Measurements from ENCODE around the gene POLD1.

The POLD1 gene

DNA sequence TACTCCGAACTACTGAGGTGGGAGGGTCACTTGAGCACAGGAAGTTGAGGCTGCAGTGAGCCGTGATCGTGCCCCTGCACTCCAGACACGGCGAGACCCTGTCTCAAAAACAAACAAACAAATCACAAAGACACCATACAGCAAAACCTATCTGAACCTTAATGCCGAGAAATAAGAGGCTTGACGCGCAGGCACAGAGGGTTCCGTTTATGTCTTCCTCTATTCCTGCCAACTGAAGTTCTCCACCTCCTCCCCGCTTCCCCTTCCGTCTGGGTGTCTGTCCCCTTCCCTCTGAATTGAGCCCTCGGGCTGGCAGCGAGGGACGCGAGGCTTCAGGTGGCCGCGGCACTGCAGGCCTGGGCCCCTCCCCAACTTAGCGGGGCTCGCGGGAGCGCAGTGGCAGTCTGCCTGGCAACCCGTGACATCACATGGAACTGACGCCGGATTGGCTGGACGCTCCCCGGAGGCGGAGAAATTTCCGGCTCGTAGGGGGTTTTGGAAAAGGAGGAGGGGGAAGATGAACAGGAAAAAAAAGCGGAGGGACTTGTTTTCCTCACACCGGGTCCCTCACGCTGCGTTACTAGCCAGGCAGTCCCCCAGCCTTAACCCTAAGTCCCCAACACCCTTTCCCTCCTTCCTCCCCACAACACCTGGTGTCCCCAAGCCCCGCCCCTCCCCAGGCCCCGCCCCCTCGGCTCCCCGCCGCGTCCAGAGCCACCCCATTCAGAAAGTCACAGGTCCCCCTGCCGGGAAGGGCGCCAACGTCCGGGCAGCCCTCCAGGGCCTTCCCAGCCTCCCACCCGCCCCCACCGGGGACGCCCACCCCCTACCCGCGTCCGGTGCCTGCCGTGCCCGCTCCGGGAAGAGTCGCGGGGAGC, 47.4 kb downstream of the POLD1 start:
- peaks cover 16% of the 10 kb centered on the region; the same call in 1 of the 2 replicates for H3K36me3 ChIP-seq (ENCODE audit: insufficient read depth, low read length)
- peak overlapping the region; percentile 100 for H3K4me2 ChIP-seq (ENCODE audit: low read length)
- no peaks in the 10 kb centered on the region for H4K20me1 ChIP-seq (ENCODE audit: insufficient read depth, low read length)
- peaks cover 70% of the 10 kb centered on the region for H3K4me1 ChIP-seq (ENCODE audit: insufficient read depth, low read length, severe bottlenecking)
- no peaks in the 10 kb centered on the region for H3K79me2 ChIP-seq (ENCODE audit: insufficient read depth, low read length)
- peak overlapping the region; percentile 89 for H3K9ac ChIP-seq (ENCODE audit: low read length)
- H3F3A ChIP-seq (ENCODE audit: insufficient read depth, low read length), result no peaks in the 10 kb centered on the region; the same call in 1 of the 2 replicates
- H3K4me3 ChIP-seq (ENCODE audit: low read depth, low read length, poor library complexity, severe bottlenecking), result peak overlapping the region; percentile 73
- H3K27ac ChIP-seq (ENCODE audit: low read depth, low read length, poor library complexity, severe bottlenecking), result peak overlapping the region; percentile 88
- no peak overlapping the region for H2AFZ ChIP-seq (ENCODE audit: low read length)
- no peaks in the 10 kb centered on the region for H3K27me3 ChIP-seq (ENCODE audit: insufficient read depth, low read length)
- no peaks in the 10 kb centered on the region for H3K9me3 ChIP-seq (ENCODE audit: low read length)
- no peaks in the 10 kb centered on the region for H3K9me2 ChIP-seq (ENCODE audit: low read depth, low read length)
- TF ChIP-seq EZH2 (IDR thresholded peaks at IDR 0.05; ENCODE audit: borderline replicate concordance, low read length), result no peak
- TF ChIP-seq, protein P1, sequence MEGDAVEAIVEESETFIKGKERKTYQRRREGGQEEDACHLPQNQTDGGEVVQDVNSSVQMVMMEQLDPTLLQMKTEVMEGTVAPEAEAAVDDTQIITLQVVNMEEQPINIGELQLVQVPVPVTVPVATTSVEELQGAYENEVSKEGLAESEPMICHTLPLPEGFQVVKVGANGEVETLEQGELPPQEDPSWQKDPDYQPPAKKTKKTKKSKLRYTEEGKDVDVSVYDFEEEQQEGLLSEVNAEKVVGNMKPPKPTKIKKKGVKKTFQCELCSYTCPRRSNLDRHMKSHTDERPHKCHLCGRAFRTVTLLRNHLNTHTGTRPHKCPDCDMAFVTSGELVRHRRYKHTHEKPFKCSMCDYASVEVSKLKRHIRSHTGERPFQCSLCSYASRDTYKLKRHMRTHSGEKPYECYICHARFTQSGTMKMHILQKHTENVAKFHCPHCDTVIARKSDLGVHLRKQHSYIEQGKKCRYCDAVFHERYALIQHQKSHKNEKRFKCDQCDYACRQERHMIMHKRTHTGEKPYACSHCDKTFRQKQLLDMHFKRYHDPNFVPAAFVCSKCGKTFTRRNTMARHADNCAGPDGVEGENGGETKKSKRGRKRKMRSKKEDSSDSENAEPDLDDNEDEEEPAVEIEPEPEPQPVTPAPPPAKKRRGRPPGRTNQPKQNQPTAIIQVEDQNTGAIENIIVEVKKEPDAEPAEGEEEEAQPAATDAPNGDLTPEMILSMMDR (IDR thresholded peaks at IDR 0.05; ENCODE audit: low read length), result no peak

DNA sequence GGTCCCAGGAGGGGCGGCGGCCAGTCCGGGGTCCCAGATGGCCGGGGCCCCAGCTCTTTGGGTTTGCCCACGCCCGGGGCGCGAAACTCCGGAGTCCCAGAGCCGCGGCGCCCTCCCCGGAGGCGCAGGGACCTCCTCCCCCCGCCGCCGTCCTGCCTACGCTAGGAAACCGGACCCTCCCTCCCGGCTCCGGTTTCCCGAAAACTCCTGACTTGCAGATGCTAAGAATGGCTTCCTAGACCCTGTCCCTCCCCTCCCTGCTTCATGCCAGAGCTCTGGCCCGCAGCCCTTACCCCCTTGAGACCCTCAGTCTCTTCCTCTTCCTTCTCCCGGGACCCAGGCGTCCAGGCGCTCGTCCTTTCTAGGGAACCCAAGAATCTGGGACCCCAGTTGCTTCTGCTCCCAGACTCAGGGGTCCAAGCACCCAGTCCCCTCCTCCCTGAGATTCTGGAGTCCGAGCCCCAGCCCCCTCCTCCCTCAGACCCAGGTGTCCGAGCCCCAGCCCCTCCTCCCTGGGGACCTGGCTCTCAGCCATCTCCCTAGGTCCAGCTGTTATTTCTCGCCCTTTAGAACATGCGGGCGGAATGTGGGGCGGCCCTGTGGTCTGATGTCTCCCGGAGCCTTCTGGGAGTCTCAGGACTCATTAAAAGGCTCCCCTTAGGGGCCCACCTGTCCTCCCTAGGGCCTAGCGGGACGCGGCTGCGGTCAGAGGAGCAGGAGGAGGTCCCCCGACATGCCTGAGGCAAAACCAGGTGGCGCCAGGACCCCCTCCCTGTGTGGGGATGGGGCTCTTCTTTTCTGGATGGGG, 48.3 kb downstream of the POLD1 start, which contains the start of gene MYBPC2:
Gene MYBPC2, plus strand, starts transcription at position 672 of the 808 bp plus-strand sequence. Its CDS starts 62 bp downstream, at position 734.
- H3K9me3 ChIP-seq (ENCODE audit: low read length), result no peaks in the 10 kb centered on the region
- no peaks in the 10 kb centered on the region for H3K9me2 ChIP-seq (ENCODE audit: low read depth, low read length)
- no peak within 1 kb of the TSS for H2AFZ ChIP-seq (ENCODE audit: low read length)
- peak within 1 kb of the TSS; percentile 100 for H3K4me2 ChIP-seq (ENCODE audit: low read length)
- H3K36me3 ChIP-seq (ENCODE audit: insufficient read depth, low read length), result peaks cover 16% of the 10 kb centered on the region; the same call in 1 of the 2 replicates
- peak within 1 kb of the TSS; percentile 73 for H3K4me3 ChIP-seq (ENCODE audit: low read depth, low read length, poor library complexity, severe bottlenecking)
- H3K27ac ChIP-seq (ENCODE audit: low read depth, low read length, poor library complexity, severe bottlenecking), result peak within 1 kb of the TSS; percentile 88
- TF ChIP-seq EZH2 (IDR thresholded peaks at IDR 0.05; ENCODE audit: borderline replicate concordance, low read length), result no peak
- TF ChIP-seq, protein P1 (IDR thresholded peaks at IDR 0.05; ENCODE audit: low read length), result no peak
- peaks cover 63% of the 10 kb centered on the region for H3K4me1 ChIP-seq (ENCODE audit: insufficient read depth, low read length, severe bottlenecking)
- H4K20me1 ChIP-seq (ENCODE audit: insufficient read depth, low read length), result no peaks in the 10 kb centered on the region
- no peaks in the 10 kb centered on the region for H3K79me2 ChIP-seq (ENCODE audit: insufficient read depth, low read length)
- peak within 1 kb of the TSS; percentile 89 for H3K9ac ChIP-seq (ENCODE audit: low read length)
- no peaks in the 10 kb centered on the region; the same call in 1 of the 2 replicates for H3F3A ChIP-seq (ENCODE audit: insufficient read depth, low read length)
- H3K27me3 ChIP-seq (ENCODE audit: insufficient read depth, low read length), result no peaks in the 10 kb centered on the region
